SK-N-SH (cell line): ENCODE results near the gene SPIRE2. TPM values are rescaled to one million over a fixed set of nuclear protein-coding genes. Genes with fewer than 3 reads are reported as not detected.
A peak's percentile ranks its signal among the peaks of the same experiment; 100 is the strongest.

Experiments used
- CTCF ChIA-PET: fragments of 300-600, 350-600 bp; formaldehyde crosslinking; extraction: SDS; loops from one replicate; lab custom pipeline; 2021; lab: Yijun Ruan, JAX
- POLR2A ChIA-PET: fragments of 350-600 bp; sonication (Branson Sonifier 250); formaldehyde crosslinking; extraction: SDS; loops from one replicate; lab custom pipeline; 2020; ENCODE audit warnings: antibody characterized with exemption, inconsistent platforms; lab: Yijun Ruan, JAX
- DNase-seq: peaks from one replicate; pipeline ENCODE4 v3.0.0; 2012
- H2AFZ ChIP-seq: fragments of 200-600 bp; sonication (generic); 2 replicates; pipeline ENCODE4 v1.8.1; 2016; ENCODE audit warnings: antibody characterized with exemption, mild to moderate bottlenecking, low read depth
- H3F3A ChIP-seq: fragments of 200-600 bp; sonication (generic); replicated peaks from 2 replicates; pipeline ENCODE3; 2016; ENCODE audit warnings: antibody characterized with exemption, mild to moderate bottlenecking; ENCODE audit not compliant: insufficient read depth
- H3K27ac ChIP-seq, 2 experiments: fragments of 200-500 bp in 1 of 2; fragments of 200-600 bp in 1 of 2; sonication (Bioruptor generic) in 1 of 2; sonication (generic), shearing (Covaris generic) in 1 of 2; 2 replicates each; pipeline versions ENCODE4 v1.5.1 to v1.6.1; 2014 to 2016; ENCODE audit warnings: low read depth in 2 of 2, inconsistent platforms in 1 of 2, low read length in 1 of 2, mild to moderate bottlenecking in 1 of 2, mixed read lengths in 1 of 2
- H3K27me3 ChIP-seq: fragments of 200-600 bp; sonication (generic), shearing (Covaris generic); 2 replicates; pipeline ENCODE4 v1.6.1; 2016; ENCODE audit warnings: mixed run types; ENCODE audit not compliant: insufficient read depth
- H3K36me3 ChIP-seq, 2 experiments: fragments of 200-500 bp in 1 of 2; fragments of 200-600 bp in 1 of 2; sonication (Bioruptor generic) in 1 of 2; sonication (generic) in 1 of 2; replicated peaks in 1 of 2; 2 replicates each; pipeline versions ENCODE3 to v1.5.1; 2014 to 2016; ENCODE audit warnings: low read length in 1 of 2, mild to moderate bottlenecking in 1 of 2; ENCODE audit not compliant: insufficient read depth in 2 of 2, control insufficient read depth in 1 of 2
- H3K4me1 ChIP-seq, 2 experiments: fragments of 200-500 bp in 1 of 2; fragments of 200-600 bp in 1 of 2; sonication (Bioruptor generic) in 1 of 2; sonication (generic), shearing (Covaris generic) in 1 of 2; 2 replicates each; pipeline versions ENCODE4 v1.5.1 to v1.6.1; 2014 to 2016; ENCODE audit warnings: low read depth in 1 of 2, low read length in 1 of 2, mixed run types in 1 of 2; ENCODE audit not compliant: insufficient read depth in 2 of 2, control insufficient read depth in 1 of 2
- H3K4me2 ChIP-seq: fragments of 200-600 bp; sonication (generic), shearing (Covaris generic); 2 replicates; pipeline ENCODE4 v1.6.1; 2017; ENCODE audit warnings: mixed run types
- H3K4me3 ChIP-seq, 2 experiments: fragments of 200-500 bp in 1 of 2; fragments of 200-600 bp in 1 of 2; sonication (Bioruptor generic) in 1 of 2; sonication (generic), shearing (Covaris generic) in 1 of 2; 2 replicates each; pipeline versions ENCODE4 v1.5.1 to v1.8.1; 2014 to 2016; ENCODE audit warnings: low read depth in 2 of 2, inconsistent platforms in 1 of 2, low read length in 1 of 2, mild to moderate bottlenecking in 1 of 2, mixed read lengths in 1 of 2, moderate library complexity in 1 of 2
- H3K79me2 ChIP-seq: fragments of 200-600 bp; sonication (generic); 2 replicates; pipeline ENCODE4 v1.8.1; 2017; ENCODE audit warnings: mild to moderate bottlenecking; ENCODE audit not compliant: insufficient read depth
- H3K9ac ChIP-seq: fragments of 200-600 bp; sonication (generic); 2 replicates; pipeline ENCODE4 v1.6.1; 2017; ENCODE audit warnings: mixed run types
- H3K9me2 ChIP-seq: fragments of 200-600 bp; sonication (generic); 2 replicates; pipeline ENCODE4 v1.6.1; 2017; ENCODE audit warnings: mixed run types
- H3K9me3 ChIP-seq: fragments of 200-600 bp; sonication (generic); 2 replicates; pipeline ENCODE4 v1.6.1; 2017; ENCODE audit warnings: mixed run types, mild to moderate bottlenecking, moderate library complexity
- H4K20me1 ChIP-seq: fragments of 200-600 bp; sonication (generic); 2 replicates; pipeline ENCODE4 v1.6.1; 2017; ENCODE audit warnings: mild to moderate bottlenecking, mixed run types; ENCODE audit not compliant: insufficient read depth
- FOSL2 ChIP-seq: IDR thresholded peaks from 2 replicates; pipeline ENCODE4 v1.4.0; 2012; ENCODE audit warnings: low read depth, mild to moderate bottlenecking, moderate library complexity, borderline replicate concordance
- GABPA ChIP-seq: IDR thresholded peaks from 2 replicates; pipeline ENCODE4 v1.4.0; 2012; ENCODE audit warnings: low read depth, mild to moderate bottlenecking
- GATA2 ChIP-seq: sonication (generic); formaldehyde crosslinking; IDR thresholded peaks from 2 replicates; pipeline ENCODE4 v1.5.0; 2020; ENCODE audit warnings: mild to moderate bottlenecking, missing genetic modification reagents
- MXI1 ChIP-seq: IDR thresholded peaks from 2 replicates; pipeline ENCODE4 v1.6.1; 2012; ENCODE audit warnings: mild to moderate bottlenecking, low read depth, low read length, improper control_type of control experiment
- NRF1 ChIP-seq: IDR thresholded peaks from 2 replicates; pipeline ENCODE4 v1.6.1; 2012; ENCODE audit warnings: low read depth, mild to moderate bottlenecking, low read length
- POLR2AphosphoS5 ChIP-seq: IDR thresholded peaks from 2 replicates; pipeline ENCODE4 v1.6.1; 2012; ENCODE audit warnings: low read depth, low read length
- RFX5 ChIP-seq: IDR thresholded peaks from 2 replicates; pipeline ENCODE4 v1.6.1; 2012; ENCODE audit warnings: mild to moderate bottlenecking, improper control_type of control experiment, low read length
- RXRA ChIP-seq: IDR thresholded peaks from 2 replicates; pipeline ENCODE4 v1.4.0; 2012; ENCODE audit warnings: low read depth, mild to moderate bottlenecking, borderline replicate concordance
- SMC3 ChIP-seq: IDR thresholded peaks from 2 replicates; pipeline ENCODE4 v1.6.1; 2012; ENCODE audit warnings: low read depth, low read length, improper control_type of control experiment
- TCF12 ChIP-seq: IDR thresholded peaks from 2 replicates; pipeline ENCODE4 v1.4.0; 2012
- TEAD4 ChIP-seq: IDR thresholded peaks from 2 replicates; pipeline ENCODE4 v1.4.0; 2012; ENCODE audit warnings: mild to moderate bottlenecking, borderline replicate concordance; ENCODE audit not compliant: insufficient read depth
- WGBS: methylation state at CpG from one replicate; pipeline ENCODE4 v1.1.6; 2017; ENCODE audit warnings: low lambda C conversion rate; 5-methylcytosine and 5-hydroxymethylcytosine counted together
- polyA plus RNA-seq, 3 experiments: library from polyadenylated mRNA; depleted of rRNA; stranded (reverse); fragments of >200 nt; gene quantifications; 2 replicates each; pipeline ENCODE4 v1.2.3, GENCODE V29; 2012
- TF ChIP-seq, protein P1 (sequence below): IDR thresholded peaks from 2 replicates; pipeline ENCODE4 v1.6.1; 2012; ENCODE audit warnings: mild to moderate bottlenecking, low read depth, low read length, moderate library complexity
- TF ChIP-seq, protein P2 (sequence below): IDR thresholded peaks from 2 replicates; pipeline ENCODE4 v1.4.0; 2012; ENCODE audit warnings: low read depth

SPIRE2 gene, protein sequence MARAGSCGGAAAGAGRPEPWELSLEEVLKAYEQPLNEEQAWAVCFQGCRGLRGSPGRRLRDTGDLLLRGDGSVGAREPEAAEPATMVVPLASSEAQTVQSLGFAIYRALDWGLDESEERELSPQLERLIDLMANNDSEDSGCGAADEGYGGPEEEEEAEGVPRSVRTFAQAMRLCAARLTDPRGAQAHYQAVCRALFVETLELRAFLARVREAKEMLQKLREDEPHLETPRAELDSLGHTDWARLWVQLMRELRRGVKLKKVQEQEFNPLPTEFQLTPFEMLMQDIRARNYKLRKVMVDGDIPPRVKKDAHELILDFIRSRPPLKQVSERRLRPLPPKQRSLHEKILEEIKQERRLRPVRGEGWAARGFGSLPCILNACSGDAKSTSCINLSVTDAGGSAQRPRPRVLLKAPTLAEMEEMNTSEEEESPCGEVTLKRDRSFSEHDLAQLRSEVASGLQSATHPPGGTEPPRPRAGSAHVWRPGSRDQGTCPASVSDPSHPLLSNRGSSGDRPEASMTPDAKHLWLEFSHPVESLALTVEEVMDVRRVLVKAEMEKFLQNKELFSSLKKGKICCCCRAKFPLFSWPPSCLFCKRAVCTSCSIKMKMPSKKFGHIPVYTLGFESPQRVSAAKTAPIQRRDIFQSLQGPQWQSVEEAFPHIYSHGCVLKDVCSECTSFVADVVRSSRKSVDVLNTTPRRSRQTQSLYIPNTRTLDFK
- 15.3 and 16.2 TPM in 2 replicates for polyA plus RNA-seq (2012; rRNA removed)
- 5.8 and 8.0 TPM in 2 replicates for polyA plus RNA-seq (2012; cell fraction: cytosol; rRNA removed)
- 71.3 and 82.5 TPM in 2 replicates for polyA plus RNA-seq (2012; cell fraction: nucleus; rRNA removed)

DNA sequence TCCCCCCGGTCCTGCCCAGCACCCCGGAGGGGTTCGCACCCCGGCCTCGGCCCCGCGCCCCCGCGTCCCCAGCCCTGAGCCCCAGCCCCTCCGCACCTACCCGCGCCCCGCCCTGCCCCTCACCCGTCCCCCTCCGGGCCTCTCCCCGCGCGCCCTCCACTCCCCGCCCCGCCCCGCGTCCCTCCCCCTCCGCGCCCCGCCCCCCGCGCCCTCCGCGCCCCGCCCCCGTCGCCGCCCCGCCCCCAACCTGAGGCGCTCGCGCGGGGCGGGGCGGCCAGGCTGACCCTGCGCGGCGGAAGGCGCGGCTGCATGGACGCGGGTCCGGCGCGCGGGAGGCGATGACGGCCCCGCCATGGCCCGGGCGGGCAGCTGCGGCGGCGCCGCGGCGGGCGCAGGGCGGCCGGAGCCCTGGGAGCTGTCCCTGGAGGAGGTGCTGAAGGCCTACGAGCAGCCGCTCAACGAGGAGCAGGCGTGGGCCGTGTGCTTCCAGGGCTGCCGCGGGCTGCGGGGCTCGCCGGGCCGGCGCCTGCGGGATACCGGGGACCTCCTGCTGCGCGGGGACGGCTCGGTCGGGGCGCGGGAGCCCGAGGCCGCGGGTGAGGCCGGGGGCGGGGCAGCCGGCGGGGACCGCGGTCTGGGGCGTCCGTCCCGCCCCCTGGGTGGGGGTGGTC is at the start of gene SPIRE2:
TSS of gene SPIRE2 (plus strand) at position 277 of the 671 bp plus-strand sequence. CDS start at position 353, 76 bp downstream.
- no peaks in the 10 kb centered on the region for H3K27me3 ChIP-seq
- no peaks in the 10 kb centered on the region for H3K9me3 ChIP-seq
- ChIA-PET CTCF (interaction anchor here (0.8 to 2.6 kb wide), 5 partner anchors 14 to 128 kb away, joined by 3 to 12 read pairs (median 6); no protein-coding TSS in a partner anchor), POLR2A (interaction anchor here (0.6 to 1.7 kb wide), 5 partner anchors 13 to 126 kb away, joined by 3 to 9 read pairs (median 3); partner anchors contain the start of gene TCF25)
- H3K27ac ChIP-seq = peak within 1 kb of the TSS; percentile 54 to 80
- no peaks in the 10 kb centered on the region for H3K9me2 ChIP-seq
- peak within 1 kb of the TSS; percentile 73 for H3K9ac ChIP-seq
- no CpG with 5 or more reads among the region's 98 CpGs for WGBS
- H3K36me3 ChIP-seq = peaks cover 0 to 8% of the 10 kb centered on the region in 2 experiments
- TF ChIP-seq RXRA (no peak), TEAD4 (no peak), MXI1 (peak; percentile 34), NRF1 (peak; percentile 35; the same call in 1 of the 2 replicates)
- TF ChIP-seq, protein P1, sequence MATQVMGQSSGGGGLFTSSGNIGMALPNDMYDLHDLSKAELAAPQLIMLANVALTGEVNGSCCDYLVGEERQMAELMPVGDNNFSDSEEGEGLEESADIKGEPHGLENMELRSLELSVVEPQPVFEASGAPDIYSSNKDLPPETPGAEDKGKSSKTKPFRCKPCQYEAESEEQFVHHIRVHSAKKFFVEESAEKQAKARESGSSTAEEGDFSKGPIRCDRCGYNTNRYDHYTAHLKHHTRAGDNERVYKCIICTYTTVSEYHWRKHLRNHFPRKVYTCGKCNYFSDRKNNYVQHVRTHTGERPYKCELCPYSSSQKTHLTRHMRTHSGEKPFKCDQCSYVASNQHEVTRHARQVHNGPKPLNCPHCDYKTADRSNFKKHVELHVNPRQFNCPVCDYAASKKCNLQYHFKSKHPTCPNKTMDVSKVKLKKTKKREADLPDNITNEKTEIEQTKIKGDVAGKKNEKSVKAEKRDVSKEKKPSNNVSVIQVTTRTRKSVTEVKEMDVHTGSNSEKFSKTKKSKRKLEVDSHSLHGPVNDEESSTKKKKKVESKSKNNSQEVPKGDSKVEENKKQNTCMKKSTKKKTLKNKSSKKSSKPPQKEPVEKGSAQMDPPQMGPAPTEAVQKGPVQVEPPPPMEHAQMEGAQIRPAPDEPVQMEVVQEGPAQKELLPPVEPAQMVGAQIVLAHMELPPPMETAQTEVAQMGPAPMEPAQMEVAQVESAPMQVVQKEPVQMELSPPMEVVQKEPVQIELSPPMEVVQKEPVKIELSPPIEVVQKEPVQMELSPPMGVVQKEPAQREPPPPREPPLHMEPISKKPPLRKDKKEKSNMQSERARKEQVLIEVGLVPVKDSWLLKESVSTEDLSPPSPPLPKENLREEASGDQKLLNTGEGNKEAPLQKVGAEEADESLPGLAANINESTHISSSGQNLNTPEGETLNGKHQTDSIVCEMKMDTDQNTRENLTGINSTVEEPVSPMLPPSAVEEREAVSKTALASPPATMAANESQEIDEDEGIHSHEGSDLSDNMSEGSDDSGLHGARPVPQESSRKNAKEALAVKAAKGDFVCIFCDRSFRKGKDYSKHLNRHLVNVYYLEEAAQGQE = peak; percentile 98
- TF ChIP-seq, all 33 proteins: peak for 3
- H3K4me1 ChIP-seq = peaks cover 0 to 14% of the 10 kb centered on the region in 2 experiments; a peak in 1 of 4 replicates
- no peaks in the 10 kb centered on the region for H3K79me2 ChIP-seq
- DNase-seq = peak; percentile 95
- H4K20me1 ChIP-seq = 0 out of 2 replicates have a peak, but pooled peaks cover 14% of the 10 kb centered on the region
- H3F3A ChIP-seq = peaks cover 9% of the 10 kb centered on the region
- H3K4me2 ChIP-seq = peak within 1 kb of the TSS; percentile 96
- peak within 1 kb of the TSS; percentile 74 to 81 for H3K4me3 ChIP-seq
- H2AFZ ChIP-seq = peak within 1 kb of the TSS; percentile 71

DNA sequence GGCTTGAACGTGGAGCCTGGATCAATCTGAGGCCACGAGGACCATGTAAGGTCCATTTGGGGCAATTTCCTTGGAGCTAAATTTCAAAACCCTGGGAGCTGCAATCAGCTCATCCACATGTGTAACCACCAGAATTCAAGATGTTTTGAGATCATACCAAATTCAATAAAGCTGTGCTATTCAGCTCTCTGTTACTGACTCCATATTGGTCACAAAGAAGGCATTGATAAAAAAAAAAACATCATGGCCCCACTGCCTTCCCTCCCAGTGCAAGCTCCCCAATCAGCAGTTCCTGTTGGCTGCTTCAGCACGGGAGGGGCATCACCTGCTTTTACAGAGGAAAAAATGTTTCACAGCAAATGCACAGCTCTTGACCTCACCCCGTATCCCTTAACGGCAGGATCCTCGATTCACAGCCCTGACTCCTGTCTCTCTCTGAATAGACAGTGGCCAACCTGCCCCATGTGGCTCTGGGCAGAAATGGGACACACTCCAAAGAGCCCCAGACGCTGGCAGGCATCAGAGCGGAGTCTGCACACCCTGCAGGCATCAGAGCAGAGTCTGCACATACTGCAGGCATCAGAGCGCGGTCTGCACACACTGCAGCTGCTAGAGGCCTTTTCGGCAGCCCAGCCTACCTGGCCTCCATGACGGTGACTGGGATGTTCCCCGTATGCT is 48.9 kb upstream of the SPIRE2 start:
- no peak overlapping the region for H2AFZ ChIP-seq
- H3K9me2 ChIP-seq = no peaks in the 10 kb centered on the region
- no peaks in the 10 kb centered on the region for H3K9me3 ChIP-seq
- ChIA-PET CTCF (interaction anchor here (0.5 to 0.6 kb wide), 2 partner anchors 23 to 1150 kb away, joined by 3 to 4 read pairs; no protein-coding TSS in a partner anchor), POLR2A (interaction anchor here (0.6 kb wide), 1 partner anchor 38 kb away, joined by 3 read pairs; the partner anchor contains the start of gene FANCA)
- no peaks in the 10 kb centered on the region for H3K27me3 ChIP-seq
- no peak overlapping the region for H3K4me2 ChIP-seq
- H3K9ac ChIP-seq = no peak overlapping the region
- DNase-seq = peak; percentile 4
- no peaks in the 10 kb centered on the region for H4K20me1 ChIP-seq
- WGBS = 83% methylated on average over 12 of the region's 13 CpGs
- H3K36me3 ChIP-seq = peaks cover 15% of the 10 kb centered on the region in 2 experiments
- H3F3A ChIP-seq = no peaks in the 10 kb centered on the region
- no peak overlapping the region for H3K27ac ChIP-seq
- H3K4me1 ChIP-seq = peaks cover 0 to 15% of the 10 kb centered on the region in 2 experiments; a peak in 1 of 4 replicates
- H3K4me3 ChIP-seq = no peak overlapping the region
- H3K79me2 ChIP-seq = no peaks in the 10 kb centered on the region
- TF ChIP-seq RFX5 = no peak
- no peak for TF ChIP-seq GABPA
- TF ChIP-seq, protein P2, sequence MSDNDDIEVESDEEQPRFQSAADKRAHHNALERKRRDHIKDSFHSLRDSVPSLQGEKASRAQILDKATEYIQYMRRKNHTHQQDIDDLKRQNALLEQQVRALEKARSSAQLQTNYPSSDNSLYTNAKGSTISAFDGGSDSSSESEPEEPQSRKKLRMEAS = no peak
- TF ChIP-seq, protein P1 = no peak
- TF ChIP-seq POLR2AphosphoS5 = no peak
- TF ChIP-seq MXI1 = no peak
- TF ChIP-seq TCF12 = no peak
- no peak for TF ChIP-seq SMC3
- no peak for TF ChIP-seq FOSL2
- no peak for TF ChIP-seq GATA2 (CRISPR knock-in tag)
